IMR-90 (cell line): Measurements from ENCODE around the gene KRT222. TPM values are rescaled to one million over a fixed set of nuclear protein-coding genes. Genes with fewer than 3 reads are reported as not detected.

Experiments
- ATAC-seq: fragments of 200-7000 bp; cut with Tn5 transposase; 2 replicates; pipeline ENCODE4 v1.9.1; 2020; ENCODE audit warnings: low read depth, mild to moderate bottlenecking, moderate library complexity
- BruUV-seq: library from RNA; stranded (reverse); fragments of 400-500 nt; replicated peaks from 2 replicates; lab custom pipeline; 2021; lab: Mats Ljungman, UMichigan
- CTCF ChIA-PET: fragments of 300-600 bp; formaldehyde crosslinking; extraction: SDS; loops from one replicate; lab custom pipeline; 2021; ENCODE audit warnings: antibody characterized with exemption; lab: Yijun Ruan, JAX
- POLR2A ChIA-PET: fragments of 300-600 bp; sonication (Branson Sonifier 250); formaldehyde crosslinking; loops from one replicate; lab custom pipeline; 2022; ENCODE audit warnings: antibody characterized with exemption; ENCODE audit not compliant: unreplicated experiment; lab: Charles Lee
- DNase-seq: peaks from one replicate; pipeline ENCODE4 v3.0.0; 2013
- H2AFZ ChIP-seq: replicated peaks from 2 replicates; pipeline ENCODE3; 2013; ENCODE audit warnings: low read length, mild to moderate bottlenecking; ENCODE audit not compliant: poor library complexity
- H2AK5ac ChIP-seq: 2 replicates; pipeline ENCODE4 v1.6.1; 2013; ENCODE audit warnings: low read depth, low read length, inconsistent platforms
- H2AK9ac ChIP-seq: replicated peaks from 2 replicates; pipeline ENCODE3; 2013; ENCODE audit warnings: mild to moderate bottlenecking, low read depth, low read length, moderate library complexity; ENCODE audit not compliant: poor library complexity
- H2BK120ac ChIP-seq: 2 replicates; pipeline ENCODE4 v1.6.1; 2013; ENCODE audit warnings: low read depth, low read length, inconsistent platforms
- H2BK15ac ChIP-seq: 3 replicates; pipeline ENCODE4 v1.6.1; 2013; ENCODE audit warnings: low read depth, low read length, inconsistent platforms
- H2BK20ac ChIP-seq: 2 replicates; pipeline ENCODE4 v1.6.1; 2013; ENCODE audit warnings: low read depth, mild to moderate bottlenecking, inconsistent platforms, low read length, moderate library complexity
- H2BK5ac ChIP-seq: 2 replicates; pipeline ENCODE4 v1.6.1; 2013; ENCODE audit warnings: mild to moderate bottlenecking, low read depth, low read length, inconsistent platforms; ENCODE audit not compliant: poor library complexity, severe bottlenecking
- H3K14ac ChIP-seq: replicated peaks from 2 replicates; pipeline ENCODE4 v1.6.1; 2013; ENCODE audit warnings: low read depth, low read length, inconsistent platforms
- H3K18ac ChIP-seq: 2 replicates; pipeline ENCODE4 v1.6.1; 2013; ENCODE audit warnings: low read depth, low read length, control low read depth
- H3K23ac ChIP-seq: 2 replicates; pipeline ENCODE4 v1.6.1; 2013; ENCODE audit warnings: low read depth, low read length, inconsistent platforms
- H3K27ac ChIP-seq: 2 replicates; pipeline ENCODE4 v1.5.1; 2013; ENCODE audit warnings: mild to moderate bottlenecking, control low read depth, low read length; ENCODE audit not compliant: insufficient read depth
- H3K27me3 ChIP-seq: 2 replicates; pipeline ENCODE4 v1.6.1; 2013; ENCODE audit warnings: low read length; ENCODE audit not compliant: control insufficient read depth, insufficient read depth
- H3K36me3 ChIP-seq: 2 replicates; pipeline ENCODE4 v1.6.1; 2013; ENCODE audit warnings: low read length, mixed read lengths; ENCODE audit not compliant: control insufficient read depth, insufficient read depth
- H3K4ac ChIP-seq: 2 replicates; pipeline ENCODE4 v1.6.1; 2013; ENCODE audit warnings: low read depth, low read length, inconsistent platforms
- H3K4me1 ChIP-seq: 2 replicates; pipeline ENCODE4 v1.6.1; 2013; ENCODE audit warnings: low read length, mixed read lengths; ENCODE audit not compliant: control insufficient read depth, insufficient read depth
- H3K4me2 ChIP-seq: 2 replicates; pipeline ENCODE4 v1.6.1; 2013; ENCODE audit warnings: low read depth, mild to moderate bottlenecking, control low read depth, low read length, moderate library complexity
- H3K4me3 ChIP-seq: 2 replicates; pipeline ENCODE4 v1.5.1; 2013; ENCODE audit warnings: low read depth, mild to moderate bottlenecking, control low read depth, low read length, moderate library complexity; ENCODE audit not compliant: insufficient read depth
- H3K56ac ChIP-seq: 2 replicates; pipeline ENCODE4 v1.6.1; 2013; ENCODE audit warnings: low read length, inconsistent platforms; ENCODE audit not compliant: insufficient read depth; ENCODE audit errors: extremely low read depth
- H3K79me1 ChIP-seq, 2 experiments: 2 replicates each; pipeline ENCODE4 v1.6.1; 2013; ENCODE audit warnings: low read length in 2 of 2, inconsistent platforms in 1 of 2, low read depth in 1 of 2
- H3K9ac ChIP-seq: 2 replicates; pipeline ENCODE4 v1.6.1; 2013; ENCODE audit warnings: low read depth, low read length, control low read depth
- H3K9me1 ChIP-seq: 2 replicates; pipeline ENCODE4 v1.6.1; 2013; ENCODE audit warnings: low read length, inconsistent platforms; ENCODE audit not compliant: insufficient read depth
- H3K9me3 ChIP-seq: 2 replicates; pipeline ENCODE4 v1.6.1; 2013; ENCODE audit warnings: low read length; ENCODE audit not compliant: control insufficient read depth, insufficient read depth
- H4K20me1 ChIP-seq: 2 replicates; pipeline ENCODE4 v1.6.1; 2013; ENCODE audit warnings: low read length, inconsistent platforms; ENCODE audit not compliant: insufficient read depth
- H4K5ac ChIP-seq: 2 replicates; pipeline ENCODE4 v1.6.1; 2013; ENCODE audit warnings: mild to moderate bottlenecking, low read depth, low read length, control low read depth
- H4K8ac ChIP-seq, 2 experiments: 2 replicates each; pipeline ENCODE4 v1.6.1; 2013; ENCODE audit warnings: low read depth in 2 of 2, low read length in 2 of 2, control low read depth in 1 of 2, inconsistent platforms in 1 of 2
- H4K91ac ChIP-seq: 2 replicates; pipeline ENCODE4 v1.6.1; 2013; ENCODE audit warnings: low read depth, low read length, inconsistent platforms; ENCODE audit not compliant: insufficient read depth
- BHLHE40 ChIP-seq: fragments of 150-350 bp; IDR thresholded peaks from 2 replicates; pipeline ENCODE4 v1.6.1; 2016; ENCODE audit warnings: mild to moderate bottlenecking, low read depth, low read length
- RCOR1 ChIP-seq: IDR thresholded peaks from 2 replicates; pipeline ENCODE4 v1.6.1; 2012; ENCODE audit warnings: mild to moderate bottlenecking, low read length, improper control_type of control experiment; ENCODE audit not compliant: insufficient replicate concordance
- RFX5 ChIP-seq: IDR thresholded peaks from 2 replicates; pipeline ENCODE4 v1.8.0; 2012; ENCODE audit warnings: low read depth, mild to moderate bottlenecking, low read length, moderate library complexity
- WGBS, 2 experiments: methylation state at CpG; one replicate each; pipeline versions ENCODE4 v1.1.5 to v1.1.7; 2013; ENCODE audit warnings: missing lambda C conversion rate in 2 of 2; ENCODE audit not compliant: insufficient read length in 1 of 2; ENCODE audit errors: extremely low coverage in 2 of 2; 5-methylcytosine and 5-hydroxymethylcytosine counted together
- dilution Hi-C: fragments of 300-500 bp; cut with HindIII; formaldehyde crosslinking; loops from one replicate; pipeline ENCODE4 v1.14.3; 2018; ENCODE audit warnings: low sequenced_read_pairs; ENCODE audit not compliant: unreplicated experiment
- in situ Hi-C: fragments of 300-500 bp; cut with MboI; formaldehyde crosslinking; loops from 3 replicates; pipeline ENCODE4 v1.14.3; 2019; ENCODE audit warnings: low sequenced_read_pairs, inconsistent platforms, mixed read lengths
- intact Hi-C: fragments of 100-400 bp; cut with micrococcal nuclease; formaldehyde crosslinking; loops from 2 replicates; pipeline ENCODE4 v1.10.0; 2022
- polyA plus RNA-seq, 3 experiments: library from polyadenylated mRNA; depleted of rRNA; stranded (reverse); fragments of >200 nt; gene quantifications; 2 replicates each; pipeline ENCODE4 v1.2.3, GENCODE V29; 2012; ENCODE audit warnings: low replicate concordance in 1 of 3
- total RNA-seq: library from RNA; depleted of rRNA; stranded (reverse); fragments of >200 nt; gene quantifications from 2 replicates; pipeline ENCODE4 v1.2.3, GENCODE V29; 2012

The KRT222 gene
- total and polyA plus RNA-seq, 2 of the 4 experiments (the other 2 are of a cell fraction) = not detected

GRCh38 chr17:40705584-40705983 is 40.6 kb upstream of the KRT222 start:
- CTCF ChIA-PET = interaction anchor here (0.7 to 1.0 kb wide), 2 partner anchors 14 to 957 kb away, joined by 3 read pairs; no protein-coding TSS in a partner anchor
- no CpG with 5 or more reads among the region's 4 CpGs for WGBS, 2 experiments
- Histone ChIP-seq H3K56ac (no peak overlapping the region), H3K9ac (no peak overlapping the region), H3K79me1 (no peaks in the 10 kb centered on the region), H4K20me1 (no peaks in the 10 kb centered on the region), H3K18ac (no peak overlapping the region), H4K8ac (no peak overlapping the region), H3K9me3 (no peaks in the 10 kb centered on the region; the same call in 1 of the 2 replicates), H2AFZ (no peak overlapping the region), H2BK15ac (no peak overlapping the region), H3K27me3 (peaks cover 33% of the 10 kb centered on the region), H3K36me3 (no peaks in the 10 kb centered on the region), H3K9me1 (no peaks in the 10 kb centered on the region), H3K4me1 (no peaks in the 10 kb centered on the region), H3K14ac (no peak overlapping the region), H3K4me2 (no peak overlapping the region), H2AK5ac (no peak overlapping the region), H3K4me3 (no peak overlapping the region), H3K23ac (no peak overlapping the region), H3K4ac (no peak overlapping the region), H4K91ac (no peak overlapping the region), H2BK5ac (no peak overlapping the region), H2BK120ac (no peak overlapping the region), H4K5ac (no peak overlapping the region), H2BK20ac (no peak overlapping the region), H2AK9ac (no peak overlapping the region), H3K27ac (no peak overlapping the region)
- TF ChIP-seq RCOR1 = no peak
- TF ChIP-seq BHLHE40 = no peak
- no peak for TF ChIP-seq RFX5
- POLR2A ChIA-PET = no interaction called here
- in situ Hi-C loops = no loop called here
- dilution Hi-C loops = no loop called here
- ATAC-seq = no peak
- no TSS peak for BruUV-seq
- intact Hi-C loops = loop anchor here (10.0 kb wide), 1 partner anchor 49 kb away; the partner anchor contains the start of gene KRT25
- no peak for DNase-seq
